GM18867 (cell line): ENCODE data around the gene GPR26.

Experiments used
- ATAC-seq: cut with Tn5 transposase; IDR thresholded peaks from one replicate; pipeline ENCODE4 v1.9.1; 2021; ENCODE audit warnings: mild to moderate bottlenecking, moderate library complexity; ENCODE audit not compliant: unreplicated experiment

GPR26 gene

DNA sequence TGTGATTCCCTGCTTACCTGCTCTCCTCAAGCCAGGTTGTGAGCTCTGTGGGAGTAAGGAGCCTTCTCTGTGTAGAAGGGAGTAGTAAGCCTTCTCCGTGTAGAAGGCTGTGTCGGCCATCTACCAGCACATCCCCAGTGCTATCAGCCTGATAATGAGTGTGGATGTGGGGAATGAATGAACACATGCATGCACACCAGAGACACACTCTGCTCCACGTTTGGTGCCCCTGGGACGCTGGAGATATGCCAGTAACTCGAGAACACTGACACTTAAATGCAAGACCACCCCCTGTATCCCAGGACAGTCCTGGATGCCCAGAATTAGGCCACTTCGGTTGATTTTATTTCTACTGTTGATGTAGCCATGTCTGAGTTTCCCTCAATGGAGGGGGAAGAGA is 21.1 kb upstream of the GPR26 start:
- no peak for ATAC-seq

- ATAC-seq: no peak
These were observed 20.5 kb upstream of the GPR26 start for GRCh38 chr10:123645615-123646014.

DNA sequence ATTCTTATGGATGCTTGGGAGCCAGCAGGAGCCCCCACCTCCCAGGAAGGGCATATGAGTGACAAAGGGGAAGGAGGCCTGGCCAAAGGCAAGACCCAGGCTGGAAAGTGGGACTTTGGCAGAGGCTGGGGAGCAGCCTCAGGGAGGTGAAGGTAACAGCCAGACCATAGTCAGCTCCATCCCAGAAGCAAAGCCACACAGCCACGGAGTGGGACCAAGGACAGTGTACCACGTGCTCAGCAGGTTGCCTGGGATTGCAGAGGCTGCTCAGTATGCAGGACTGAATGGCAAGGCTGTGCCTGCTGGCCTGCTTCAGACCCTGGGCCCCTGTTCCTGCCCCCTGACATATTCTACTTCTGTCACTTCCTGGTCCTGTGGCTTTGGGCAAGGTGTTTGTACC is 17.6 kb upstream of the GPR26 start:
- no peak for ATAC-seq

DNA sequence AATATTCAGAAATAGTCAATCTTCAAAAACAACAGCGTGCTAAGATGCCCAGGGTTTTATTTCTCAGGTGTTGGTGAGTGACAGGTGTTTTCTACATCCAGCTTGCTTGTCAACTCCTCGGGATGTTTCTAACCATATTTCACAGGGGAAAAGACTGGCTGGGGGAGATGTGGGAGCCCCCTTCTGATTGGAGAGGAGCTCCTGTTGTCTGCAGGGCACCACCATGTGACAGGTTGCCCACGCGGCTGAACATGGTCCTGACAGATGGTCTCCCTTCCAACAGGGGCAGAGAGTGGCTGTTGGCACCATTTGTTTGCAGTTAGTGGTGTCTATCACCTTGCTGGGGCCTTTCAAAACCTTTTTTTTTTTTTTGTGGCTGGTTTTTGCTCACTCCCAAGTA is 16.5 kb upstream of the GPR26 start:
- ATAC-seq: no peak

DNA sequence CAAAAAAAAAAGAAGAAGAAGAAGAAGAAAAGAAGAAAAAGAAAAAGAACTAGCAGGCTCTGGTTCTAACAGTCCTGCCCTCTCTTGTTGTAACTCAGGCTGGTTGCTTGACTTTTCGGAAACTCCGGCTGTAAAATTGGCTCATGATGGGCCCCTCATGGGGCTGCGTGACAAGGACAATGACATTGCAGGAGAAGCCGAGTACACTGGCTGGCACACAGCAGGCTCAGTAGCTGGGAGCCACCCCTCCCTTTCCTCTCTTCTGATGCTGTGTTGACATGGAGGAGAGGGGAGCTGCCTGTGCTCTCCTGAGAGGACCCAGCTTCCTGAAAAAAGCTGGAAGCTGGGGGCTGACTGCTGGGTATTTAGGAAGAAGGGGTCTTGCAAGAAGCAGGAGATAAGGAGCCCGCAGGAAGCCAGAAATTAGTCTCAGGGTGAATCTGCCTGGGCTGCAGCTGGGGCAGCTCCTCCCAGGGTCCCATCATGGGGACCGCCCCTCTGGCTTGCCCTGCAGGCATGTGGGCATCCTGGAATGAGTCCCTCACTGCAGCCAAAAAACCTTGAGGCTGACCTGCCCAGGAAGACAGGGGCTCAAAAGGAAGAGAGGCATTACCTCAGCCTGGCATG is 14.6 kb upstream of the GPR26 start:
- no peak for ATAC-seq

- no peak for ATAC-seq
These were observed 10.4 kb upstream of the GPR26 start for GRCh38 chr10:123655751-123656150.

DNA sequence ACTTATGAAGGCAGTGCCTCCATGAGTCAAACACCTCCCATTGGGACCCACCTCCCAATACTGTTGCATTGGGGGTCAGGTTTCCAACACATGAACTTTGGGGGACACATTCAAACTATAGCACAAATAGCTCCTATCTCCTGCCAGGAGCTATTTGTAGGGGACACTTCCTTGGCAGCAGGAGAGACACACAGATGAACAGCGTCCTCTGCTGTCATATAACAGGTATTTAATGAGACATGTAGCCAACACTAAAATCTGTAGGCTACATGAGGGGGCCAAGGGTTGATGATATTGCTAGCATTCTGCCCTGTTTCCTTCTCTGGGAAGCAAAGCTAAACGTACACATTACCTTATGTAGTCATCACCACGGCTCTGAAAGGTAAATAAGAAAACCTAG is 2.6 kb upstream of the GPR26 start:
- ATAC-seq: no peak

DNA sequence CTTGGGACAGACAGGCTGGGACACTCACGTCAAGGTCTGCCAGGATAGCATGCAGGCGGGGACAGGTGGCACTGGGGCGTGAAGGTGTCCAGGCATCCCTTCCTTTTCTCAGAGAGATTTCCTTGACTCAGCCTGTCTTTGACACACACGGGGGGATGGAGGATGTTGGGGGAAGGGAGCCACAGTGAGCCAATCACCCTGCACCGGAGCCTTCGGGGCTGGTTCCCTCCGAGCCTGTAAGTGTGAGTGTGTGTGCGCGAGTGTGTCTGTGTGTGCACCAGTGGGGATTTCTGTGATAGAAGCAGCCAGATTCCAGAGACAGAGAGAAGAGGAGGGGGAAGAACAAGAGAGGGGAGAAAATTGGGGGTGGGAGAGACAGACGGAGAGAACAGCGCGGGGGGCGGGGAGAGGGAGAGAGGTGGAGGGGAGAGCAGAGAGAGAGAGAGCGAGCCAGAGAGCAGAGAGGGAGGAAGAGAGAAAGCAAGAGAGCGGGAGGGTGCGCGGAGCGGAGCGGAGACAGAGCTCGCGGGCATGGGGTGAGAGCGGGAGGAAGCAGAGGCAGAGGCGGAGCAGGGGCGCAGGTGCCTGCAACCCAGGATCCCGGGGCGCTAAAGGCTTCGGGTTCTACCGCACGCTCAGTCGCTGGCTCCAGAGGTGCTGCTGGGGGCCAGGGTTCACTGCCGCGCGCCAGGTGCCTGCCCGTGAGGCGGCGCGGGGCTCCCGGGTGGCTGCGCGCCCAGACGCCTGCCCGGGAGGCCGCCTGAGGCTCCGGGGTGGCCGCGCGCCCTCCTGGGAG is 466 bp upstream of the GPR26 start:
- no peak for ATAC-seq

DNA sequence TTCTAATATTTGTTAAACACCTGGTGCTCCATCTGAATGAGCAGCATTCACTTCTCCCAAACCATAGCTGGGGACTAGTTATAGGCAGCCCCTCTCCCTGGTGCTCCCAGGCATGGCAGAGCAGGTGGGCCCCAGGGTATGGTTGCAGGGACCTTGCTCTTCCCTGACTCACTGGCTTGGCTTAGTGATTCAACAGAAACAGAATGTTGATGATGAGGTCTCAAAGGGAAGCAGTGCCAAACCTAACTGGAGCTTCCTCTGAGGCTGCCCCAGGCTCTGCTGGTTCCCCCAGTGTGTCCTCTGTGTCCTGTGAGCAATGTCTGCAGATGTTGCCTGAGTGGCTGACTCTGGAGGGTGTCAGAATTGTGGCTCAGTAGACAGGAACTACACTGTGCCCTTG is 3.7 kb downstream of the GPR26 start:
- ATAC-seq: no peak

DNA sequence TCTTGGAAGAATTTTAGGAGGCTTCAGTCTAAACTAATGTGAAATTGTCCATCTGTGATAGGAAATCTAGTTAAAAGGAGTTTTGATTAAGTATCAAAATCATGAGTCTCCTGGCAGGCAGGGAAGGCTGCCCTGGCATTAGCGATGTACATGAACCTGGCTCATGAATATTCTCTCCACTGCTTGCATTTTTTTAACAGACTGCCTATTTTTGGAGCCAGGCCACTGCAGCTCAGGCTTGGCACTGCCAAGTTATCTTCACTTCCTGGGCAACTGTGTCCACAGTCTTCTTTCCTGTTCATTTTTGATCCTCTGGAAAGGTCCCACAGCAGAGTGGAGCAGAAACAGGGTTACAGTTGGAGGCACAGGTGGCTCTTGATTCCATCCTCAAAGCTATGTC is 7.0 kb downstream of the GPR26 start:
- ATAC-seq: no peak

GRCh38 chr10:123674741-123675140 is 8.6 kb downstream of the GPR26 start:
- ATAC-seq: no peak

GRCh38 chr10:123675811-123676210 is 9.7 kb downstream of the GPR26 start:
- no peak for ATAC-seq

DNA sequence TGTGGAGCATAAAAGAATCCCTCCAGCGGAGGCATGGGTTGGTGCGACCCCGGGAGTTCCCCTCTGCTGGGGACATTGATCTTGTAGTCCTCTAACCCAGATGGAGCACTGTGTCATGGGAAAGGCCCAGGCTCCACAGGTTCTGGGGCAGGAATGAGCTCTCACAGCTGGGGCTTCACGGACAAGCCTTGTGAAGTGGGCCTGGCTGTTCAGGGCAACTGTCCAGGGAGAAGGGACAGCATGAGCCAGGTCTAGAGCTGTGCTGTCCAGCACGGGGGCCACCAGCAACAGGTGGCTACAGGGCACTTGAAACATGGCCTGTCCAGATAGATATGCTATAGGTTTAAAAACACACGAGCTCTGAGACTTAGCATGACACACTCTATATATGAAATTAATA is 11.4 kb downstream of the GPR26 start:
- ATAC-seq: no peak

DNA sequence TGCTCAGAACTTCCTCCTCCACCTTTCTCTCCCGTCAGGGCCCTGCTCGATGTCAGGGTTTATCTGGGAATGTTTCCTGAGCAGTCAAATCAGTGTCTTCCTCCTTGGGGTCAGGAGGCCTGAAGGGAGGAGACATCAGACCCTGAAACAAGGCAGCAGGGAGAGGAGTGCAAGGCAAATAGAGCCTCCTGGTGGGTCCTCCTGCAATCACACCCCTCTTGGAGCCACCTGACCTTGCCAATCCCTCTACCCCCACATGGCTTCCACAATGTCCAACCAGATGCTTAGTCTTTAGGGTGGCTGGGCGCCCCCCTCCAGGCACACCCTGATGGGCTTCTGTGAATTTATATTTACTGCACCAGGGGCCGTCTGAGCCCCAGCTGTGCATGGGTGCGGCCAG is 12.2 kb downstream of the GPR26 start:
- ATAC-seq: no peak

DNA sequence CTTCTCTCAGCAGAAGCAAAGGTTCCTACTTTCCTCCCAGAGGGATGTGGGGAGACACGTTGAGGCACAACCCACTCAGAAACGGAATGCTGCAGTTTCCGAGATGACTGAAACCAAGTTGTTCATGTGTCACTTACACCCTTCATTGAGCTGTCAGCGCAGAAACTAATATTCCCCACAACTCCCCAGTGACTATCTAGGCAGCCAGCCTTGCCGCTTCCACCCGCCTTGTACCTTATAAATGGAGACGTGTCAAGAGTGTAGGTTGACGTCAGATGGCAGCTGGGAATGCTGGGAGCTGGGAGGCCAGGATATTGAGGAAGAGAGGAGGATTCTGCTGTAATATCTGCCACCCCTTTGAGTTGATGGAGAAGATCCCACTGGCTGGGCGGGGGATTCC is 15.1 kb downstream of the GPR26 start:
- no peak for ATAC-seq

DNA sequence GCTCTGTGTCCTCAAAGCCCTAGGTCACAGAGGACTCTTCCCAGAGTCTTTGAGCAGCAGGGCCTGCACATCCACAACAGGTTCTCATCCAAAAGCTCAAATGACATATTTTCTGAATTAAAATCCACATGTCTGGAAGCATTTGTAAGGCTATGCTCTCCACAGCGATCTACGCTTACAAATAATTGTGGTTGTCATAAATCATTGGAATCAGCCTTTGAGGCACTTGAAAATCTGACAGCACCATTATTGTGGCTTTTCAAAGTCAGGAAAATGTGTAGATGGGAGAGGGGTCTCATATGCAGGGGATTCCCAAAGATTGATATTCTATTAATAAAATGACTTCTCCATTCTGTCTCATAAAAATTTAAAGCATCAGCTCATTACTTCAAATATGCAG is 16.3 kb downstream of the GPR26 start:
- ATAC-seq: no peak

- no peak for ATAC-seq
These were observed 17.3 kb downstream of the GPR26 start for GRCh38 chr10:123683459-123683858.

DNA sequence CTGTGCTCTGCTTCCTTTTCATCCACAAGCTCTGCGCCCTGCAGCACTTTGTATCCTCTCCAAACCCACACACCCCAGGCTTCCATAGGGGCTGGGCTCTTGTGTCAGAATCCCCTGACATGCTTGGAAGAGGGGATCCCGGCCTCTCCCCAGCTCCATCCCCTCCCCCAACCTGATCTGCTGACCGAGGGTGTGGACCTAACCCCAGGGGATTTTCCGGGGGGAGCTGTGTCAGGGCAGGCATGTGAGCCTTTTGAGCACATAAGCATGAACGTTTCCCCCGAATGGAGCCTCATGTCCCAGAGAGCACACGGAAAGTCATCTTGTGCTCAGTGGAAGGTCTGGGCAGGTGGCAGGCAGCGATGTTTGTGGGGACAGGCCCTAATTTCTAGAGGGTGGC is 17.7 kb downstream of the GPR26 start:
- ATAC-seq: no peak

DNA sequence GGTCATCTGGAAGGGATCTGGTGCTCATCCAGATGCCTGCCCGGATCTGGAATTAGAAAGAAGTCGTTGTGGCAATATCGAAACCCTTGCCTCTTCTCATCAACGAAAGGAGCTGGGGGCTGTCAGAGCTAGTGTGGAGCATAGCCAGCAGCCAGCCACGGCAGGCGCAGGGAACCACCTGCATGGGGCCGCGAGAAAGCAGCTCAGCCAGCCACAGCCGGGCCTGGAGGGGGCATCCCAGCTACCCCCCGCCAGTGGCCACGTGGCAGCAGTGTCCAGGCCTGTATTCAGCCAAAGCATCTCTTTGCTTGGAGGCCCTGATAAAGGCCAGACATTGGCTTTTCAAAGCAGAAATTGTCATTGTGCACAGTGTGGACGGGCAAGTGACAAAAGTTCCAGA is 19.1 kb downstream of the GPR26 start:
- ATAC-seq: no peak

- ATAC-seq: no peak
These were observed 21.6 kb downstream of the GPR26 start for GRCh38 chr10:123687758-123688157.

DNA sequence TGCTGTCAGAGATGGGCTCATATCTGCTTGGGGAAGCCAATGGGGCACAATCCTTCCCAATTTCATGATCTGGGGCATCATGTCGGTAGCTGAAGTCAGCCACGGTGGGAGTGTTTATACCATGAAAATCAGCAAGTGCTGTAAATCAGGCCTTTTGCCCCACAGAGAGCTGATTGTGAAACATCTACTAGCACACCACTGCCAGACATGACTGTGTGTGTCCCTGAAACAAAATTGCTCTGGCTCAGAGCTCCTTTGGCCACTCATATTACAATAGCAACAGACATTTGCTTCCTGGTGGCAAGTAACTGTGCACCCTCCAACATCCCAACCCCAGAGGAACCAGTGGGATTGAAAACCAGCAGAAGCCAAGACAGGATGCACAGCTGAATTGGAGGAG is 23.7 kb downstream of the GPR26 start:
- ATAC-seq: no peak

DNA sequence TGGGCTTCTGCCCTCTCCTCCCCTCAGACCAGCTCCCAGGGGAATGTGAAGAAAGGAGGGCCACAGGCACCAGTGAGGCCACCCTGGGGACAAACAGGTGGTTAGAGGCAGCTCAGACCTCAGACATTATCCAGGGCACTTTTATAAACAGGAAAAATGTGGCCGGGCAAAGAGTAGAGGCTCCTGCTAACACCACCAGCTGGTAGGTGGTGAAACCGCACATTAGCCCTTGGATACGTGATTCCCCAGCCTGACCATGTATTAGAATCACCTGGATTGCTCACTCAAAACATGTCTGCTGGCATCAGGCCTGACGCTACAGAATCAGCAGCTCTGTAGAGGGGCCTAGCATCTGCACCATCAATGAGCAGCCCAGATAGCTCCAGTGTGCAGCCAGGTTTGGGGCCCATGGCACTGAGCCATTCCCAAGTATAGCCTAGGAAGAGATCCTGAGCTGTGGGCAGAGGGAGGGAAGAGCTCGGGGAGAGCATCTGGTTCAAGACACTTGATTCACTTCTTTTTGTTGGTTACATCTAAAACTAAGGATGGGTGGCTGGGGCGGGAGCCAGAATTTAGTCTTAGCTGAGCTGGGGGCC is 37.1 kb downstream of the GPR26 start:
- ATAC-seq: no peak
